Measurements from ENCODE around the gene CHD9.
"Not testable (repeated sequence)": the region's sequence is repeated elsewhere in the genome, so short reads cannot be mapped to it uniquely, and the experiment has no call there.

CHD9 gene

DNA sequence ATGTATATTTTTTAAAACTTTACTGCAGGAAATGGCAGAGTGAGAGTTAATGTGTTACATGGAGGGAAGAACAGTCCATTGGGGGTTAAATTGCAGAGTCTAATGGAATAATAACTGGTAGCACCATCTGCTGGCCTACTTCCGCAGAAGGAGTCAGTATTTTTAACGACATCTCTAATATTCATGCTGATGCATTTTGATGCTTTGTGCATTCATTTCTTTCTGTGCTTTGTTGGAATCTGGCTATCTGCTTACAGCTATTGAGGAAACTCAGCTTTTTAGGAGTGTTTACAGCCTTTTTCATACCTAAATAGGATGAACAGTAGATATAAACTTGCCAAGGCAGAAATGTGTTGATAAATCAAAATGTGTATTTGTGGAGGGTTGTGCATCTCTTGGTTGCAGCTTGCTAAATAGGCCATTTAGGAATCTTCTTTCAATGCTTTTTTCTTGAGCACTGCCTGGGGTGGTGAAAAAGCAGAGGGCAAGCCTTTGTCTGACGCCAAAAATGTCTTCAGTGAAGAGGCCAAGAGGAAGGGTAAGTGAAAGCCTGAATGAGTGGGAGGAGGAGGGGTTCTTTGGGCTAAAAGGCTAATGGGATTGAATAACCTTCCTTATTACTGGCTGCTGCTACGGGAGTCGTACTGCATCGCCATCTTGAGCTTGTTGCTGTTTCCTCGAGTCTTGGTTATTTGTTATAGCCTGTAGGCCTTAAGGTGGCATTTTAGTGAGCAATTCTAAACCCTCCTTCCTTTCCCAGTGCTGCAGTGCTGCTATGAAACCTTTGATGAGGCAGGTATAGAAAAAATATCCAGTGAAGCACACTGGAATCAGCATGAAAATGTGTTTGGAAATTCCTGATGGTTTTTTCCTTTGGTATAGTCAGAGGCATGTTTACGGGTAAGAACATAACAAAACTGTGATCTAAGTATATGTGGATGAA is 153.3 kb downstream of the CHD9 start:
- peak; percentile 95 for DNase-seq (ENCODE audit: low spot score)

DNA sequence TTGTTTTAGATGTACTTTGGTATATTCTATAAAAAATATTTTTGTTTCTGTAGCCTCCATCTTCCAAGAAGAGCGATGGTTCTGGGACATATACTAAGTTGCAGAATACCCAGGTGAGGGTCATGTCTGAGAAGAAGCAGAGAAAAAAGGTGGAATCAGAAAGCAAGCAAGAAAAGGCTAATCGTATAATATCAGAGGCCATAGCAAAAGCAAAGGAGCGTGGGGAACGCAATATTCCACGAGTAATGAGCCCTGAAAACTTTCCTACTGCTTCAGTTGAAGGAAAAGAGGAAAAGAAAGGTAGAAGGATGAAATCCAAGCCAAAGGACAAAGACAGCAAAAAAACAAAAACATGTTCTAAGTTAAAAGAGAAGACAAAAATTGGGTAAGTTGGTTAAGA is 154.6 kb downstream of the CHD9 start:
- peak; percentile 24 for DNase-seq (ENCODE audit: low spot score)

DNA sequence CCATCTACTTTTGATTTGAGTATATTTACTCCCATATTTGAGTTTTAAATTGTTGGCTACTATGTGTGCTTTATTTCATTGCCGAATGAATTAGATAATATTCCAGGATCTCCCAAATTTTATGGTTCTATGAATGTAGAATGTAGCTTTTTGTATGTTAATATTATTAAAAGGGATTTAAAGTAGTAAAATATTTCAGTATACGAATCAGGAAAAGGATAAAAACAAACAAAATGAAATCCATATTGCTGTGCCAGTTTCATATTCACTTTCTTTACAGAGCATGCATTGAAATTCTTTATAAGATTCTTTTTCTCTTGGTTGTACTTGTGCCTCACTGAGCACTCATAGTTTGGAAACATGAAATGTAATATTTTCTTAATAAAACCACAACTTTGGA is 155.1 kb downstream of the CHD9 start:
- no peak for DNase-seq (ENCODE audit: low spot score)

DNA sequence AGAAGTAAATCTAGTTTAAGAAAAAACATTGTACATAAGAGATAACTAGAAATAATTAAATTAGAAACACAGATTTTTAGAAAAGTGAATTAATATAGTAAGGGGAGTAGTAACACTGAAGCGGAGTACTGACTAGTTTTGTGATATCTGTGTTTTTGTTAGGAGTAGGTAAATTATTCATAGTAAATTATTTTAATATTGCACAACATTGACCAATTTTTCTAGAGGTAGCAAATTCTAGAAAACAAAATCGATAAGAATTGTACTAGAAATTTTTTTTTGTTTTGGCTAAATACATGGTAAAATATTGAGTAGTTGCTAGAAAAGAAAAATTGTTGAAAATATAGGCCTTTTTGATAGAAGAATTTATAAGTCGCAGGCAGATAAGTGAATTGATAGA is 156.5 kb downstream of the CHD9 start:
- DNase-seq (ENCODE audit: low spot score): no peak

DNA sequence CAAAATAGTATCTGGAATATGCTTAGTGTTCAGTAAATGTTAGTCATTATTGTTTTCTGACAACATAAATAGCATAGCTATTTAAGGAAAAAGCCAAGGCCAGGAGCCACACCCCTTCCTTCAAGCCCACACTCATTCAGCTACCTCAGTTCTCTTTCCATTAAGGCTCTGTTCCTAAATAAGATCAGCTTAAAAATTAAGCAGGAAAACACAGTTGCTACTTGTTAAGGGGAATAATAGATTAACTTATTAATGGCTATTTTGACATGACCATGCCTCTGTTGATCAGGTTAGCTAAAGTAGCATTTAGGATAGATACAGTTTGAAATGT is 158.1 kb downstream of the CHD9 start:
- DNase-seq (ENCODE audit: low spot score): no peak

DNA sequence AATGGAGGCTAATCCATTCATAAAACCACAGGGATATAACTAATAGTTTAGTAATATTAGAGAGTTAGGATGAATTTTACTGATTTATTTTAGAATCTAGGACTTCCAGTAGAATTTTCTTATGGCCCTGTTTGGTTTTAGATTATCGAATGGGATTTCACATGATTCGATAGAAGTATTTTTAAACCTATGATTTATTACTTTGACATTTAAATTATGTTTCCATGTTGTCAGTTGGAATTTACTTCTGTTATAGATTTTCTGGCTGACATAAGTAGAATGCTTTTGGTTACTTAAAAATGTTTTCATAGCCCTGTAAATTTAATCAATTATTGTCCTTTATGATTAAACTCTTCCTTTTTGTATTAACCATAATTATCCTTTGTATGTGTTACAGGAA is 158.8 kb downstream of the CHD9 start:
- DNase-seq (ENCODE audit: low spot score): no peak

DNA sequence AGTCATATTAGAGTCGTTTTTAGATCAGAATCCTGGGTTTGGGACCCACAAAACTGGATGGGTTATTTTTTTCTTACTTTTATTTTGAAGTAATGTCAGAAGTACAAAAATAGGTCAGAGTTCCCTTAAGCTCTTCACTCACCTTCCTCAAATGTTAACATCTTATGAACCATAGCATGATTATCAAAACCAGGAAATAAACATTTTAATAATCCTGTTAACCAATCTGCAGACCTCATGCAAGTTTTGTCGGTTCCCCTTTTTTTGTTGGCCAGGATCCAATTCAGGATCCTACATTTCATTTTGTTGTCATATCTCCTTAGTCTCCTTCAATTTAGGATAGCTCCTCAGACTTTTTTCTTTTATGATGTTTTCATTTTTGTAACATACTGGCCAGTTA is 162.0 kb downstream of the CHD9 start:
- no peak for DNase-seq (ENCODE audit: low spot score)

DNA sequence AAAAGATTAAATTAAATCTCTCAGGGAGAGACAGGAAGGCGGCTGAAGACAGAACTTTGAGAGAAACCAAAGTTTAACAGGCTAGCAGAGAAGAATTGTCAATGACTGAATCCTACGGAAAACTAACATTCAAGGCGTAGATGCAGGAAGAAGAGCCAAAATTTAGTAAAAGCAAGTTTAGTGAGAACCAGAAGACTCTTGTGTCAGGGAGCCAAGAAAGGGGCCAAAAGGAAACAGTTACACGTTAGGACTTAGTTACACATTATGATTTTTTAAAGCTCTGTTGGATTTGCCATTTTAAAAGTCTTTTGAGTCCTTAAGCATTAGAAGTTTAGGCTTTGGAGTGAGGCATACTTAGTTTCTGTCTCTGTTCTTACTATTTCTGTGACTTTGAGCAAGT is 164.6 kb downstream of the CHD9 start:
- DNase-seq (ENCODE audit: low spot score): no peak

DNA sequence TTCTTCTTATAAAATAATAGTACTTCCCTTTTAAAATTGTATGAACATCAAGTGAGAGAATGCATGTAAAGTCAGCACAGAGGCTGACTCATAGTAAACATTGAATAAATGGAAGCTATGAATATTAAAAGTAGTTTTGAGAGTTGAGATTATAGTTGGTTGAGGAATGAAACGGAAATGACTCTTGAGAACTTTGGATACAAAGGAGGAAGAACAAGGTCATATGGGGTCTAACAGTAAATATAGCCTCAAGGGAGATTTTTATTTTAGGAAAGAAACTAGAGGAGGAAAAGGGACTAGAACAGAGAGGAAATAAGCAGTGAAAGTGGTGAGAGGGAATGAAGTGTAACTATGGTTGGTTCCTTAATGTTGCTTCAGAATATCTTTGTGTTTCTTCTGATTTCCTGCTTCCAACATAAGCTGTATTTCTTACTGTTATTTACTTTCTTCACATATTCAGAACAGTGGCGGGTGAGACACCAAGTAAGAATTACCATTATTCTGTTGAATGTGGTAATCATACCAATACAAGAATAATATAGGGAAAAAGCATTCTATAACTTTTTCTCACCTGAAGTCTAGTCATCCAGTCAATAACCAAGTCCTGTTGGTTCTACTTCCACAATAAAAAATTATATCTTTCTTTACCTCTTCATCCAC is 165.1 kb downstream of the CHD9 start:
- peak; percentile 77 for DNase-seq (ENCODE audit: low spot score)

DNA sequence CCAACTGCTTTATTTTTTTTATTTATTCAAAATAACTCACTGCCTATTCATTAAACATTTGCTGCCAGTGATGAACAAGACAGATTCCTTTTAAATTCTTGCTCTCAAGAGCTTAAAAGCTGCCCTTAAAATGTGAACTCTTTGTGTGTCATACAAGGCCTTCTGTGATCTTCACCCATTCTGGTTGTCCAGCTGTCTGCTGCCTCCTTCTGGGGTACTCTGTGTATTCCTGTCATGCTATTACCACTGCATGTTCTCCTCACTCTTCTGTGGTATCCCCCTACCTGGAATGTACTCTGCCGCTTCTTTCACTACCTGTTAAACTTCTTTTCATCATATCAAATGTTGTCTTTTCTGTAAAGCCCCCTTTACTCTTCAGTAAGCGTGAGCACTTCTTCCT is 165.8 kb downstream of the CHD9 start:
- no peak for DNase-seq (ENCODE audit: low spot score)

DNA sequence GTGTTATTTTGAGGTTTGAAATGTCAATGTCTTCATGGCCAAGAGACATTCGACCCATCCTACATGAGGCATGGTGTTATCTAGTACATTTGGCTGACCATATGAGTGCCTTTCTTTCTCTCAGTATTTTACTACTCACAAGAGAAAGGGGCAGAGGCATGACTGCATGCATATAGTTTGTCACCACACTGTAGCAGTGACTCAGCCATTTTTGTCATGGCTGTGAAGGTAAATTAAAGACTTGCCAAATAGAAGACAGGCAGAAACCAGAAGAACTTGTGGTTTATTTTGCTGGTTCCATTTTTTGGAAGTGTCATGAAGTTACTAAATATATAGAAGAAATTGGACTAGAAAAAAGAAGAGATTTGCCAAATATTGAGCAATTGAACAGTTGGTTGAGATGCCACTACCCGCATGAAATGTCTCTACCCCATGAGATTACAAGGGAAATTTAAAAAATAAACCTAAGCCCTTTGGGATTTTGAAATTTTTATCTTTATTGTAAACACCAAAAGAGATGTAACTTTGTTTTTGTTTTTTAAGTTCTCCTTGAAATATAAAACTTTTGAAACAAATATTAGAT is 170.3 kb downstream of the CHD9 start:
- no peak for DNase-seq (ENCODE audit: low spot score)

DNA sequence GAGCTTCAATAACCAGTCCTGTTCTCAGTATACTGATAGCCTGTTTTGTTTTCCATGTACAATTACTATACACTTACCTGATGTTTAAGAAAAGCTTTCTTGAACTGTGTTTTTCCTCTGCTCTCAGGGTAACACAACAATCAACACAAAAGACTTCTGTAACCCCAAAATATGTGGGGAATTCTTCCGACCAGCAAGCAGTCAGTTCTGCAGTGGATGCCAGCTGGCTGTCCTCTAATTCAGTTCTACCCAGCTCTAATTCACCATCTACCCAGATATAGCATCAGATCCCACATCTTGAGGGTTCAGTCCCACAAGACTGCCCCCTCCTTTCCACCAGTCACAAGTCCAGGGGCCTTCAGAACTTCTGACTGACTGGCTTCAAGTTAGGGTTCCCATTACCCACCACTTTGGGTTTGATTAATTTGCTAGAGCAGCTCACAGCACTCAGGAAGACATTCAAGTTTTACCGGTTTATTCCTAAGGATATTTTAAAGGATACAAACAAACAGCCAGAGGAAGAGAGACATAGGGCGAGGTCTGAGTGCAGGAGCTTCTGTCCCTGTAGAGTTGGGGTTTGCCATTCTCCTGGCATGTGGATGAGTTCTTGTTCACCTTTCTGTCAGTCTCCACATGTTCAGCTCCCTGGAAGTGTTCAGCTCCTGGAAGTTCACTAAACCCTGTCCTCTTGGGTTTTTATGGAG is 178.2 kb downstream of the CHD9 start:
- DNase-seq (ENCODE audit: low spot score): no peak

DNA sequence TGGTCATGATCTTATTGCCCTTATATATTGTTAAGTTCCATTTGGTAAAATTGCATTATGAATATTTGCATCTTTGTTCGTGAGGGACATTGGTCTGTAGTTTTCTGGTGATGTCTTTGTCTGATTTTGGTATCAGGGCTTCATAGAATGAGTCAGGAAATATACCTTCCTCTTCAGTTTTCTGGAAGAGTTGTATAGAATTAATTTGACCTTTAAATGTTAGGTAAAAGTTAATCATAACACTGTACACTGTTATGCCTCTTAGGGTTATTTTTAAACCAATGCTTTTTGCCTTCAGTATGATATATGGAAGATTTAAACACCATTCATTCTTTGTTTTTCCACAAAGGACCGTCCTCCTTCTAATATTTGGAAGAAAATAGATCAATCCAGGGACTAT is 180.0 kb downstream of the CHD9 start:
- no peak for DNase-seq (ENCODE audit: low spot score)

DNA sequence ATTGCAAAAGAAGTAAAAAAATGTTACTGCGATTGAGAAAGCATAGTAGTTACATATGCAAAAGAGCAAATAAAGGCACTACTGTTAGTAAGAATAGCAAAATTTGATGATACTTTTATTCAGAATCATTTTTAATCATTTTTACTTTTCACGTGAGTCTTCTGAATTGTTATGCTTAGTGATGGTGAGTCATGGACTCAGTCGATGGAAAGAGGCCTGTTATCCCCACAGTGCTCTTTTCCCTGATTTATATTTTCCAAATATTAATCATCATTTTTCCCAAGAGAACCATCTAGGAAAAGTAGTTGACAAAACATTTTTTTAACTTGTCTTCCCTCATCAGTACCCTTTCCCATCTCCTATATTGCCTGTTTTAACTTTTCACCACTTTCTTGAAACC is 181.1 kb downstream of the CHD9 start:
- DNase-seq (ENCODE audit: low spot score): no peak

DNA sequence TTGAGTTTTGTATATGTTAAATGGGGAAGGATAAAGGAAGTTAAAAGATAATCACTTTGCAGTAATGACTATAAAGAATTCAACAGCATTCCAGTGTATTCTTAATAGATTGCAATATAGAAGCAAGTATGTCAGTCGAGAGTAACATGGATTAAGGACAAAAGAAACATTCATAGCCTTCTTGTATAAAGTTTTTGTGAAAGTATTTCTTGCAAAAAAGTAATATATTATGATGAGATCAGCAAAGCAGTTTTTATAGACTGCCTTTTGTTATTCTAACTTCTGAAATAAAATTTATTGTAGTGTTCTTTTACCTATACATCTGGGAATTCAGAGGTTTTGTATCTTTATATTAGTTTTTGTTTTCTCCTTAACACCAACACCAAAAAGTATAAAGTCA is 194.5 kb downstream of the CHD9 start:
- DNase-seq (ENCODE audit: low spot score): no peak

DNA sequence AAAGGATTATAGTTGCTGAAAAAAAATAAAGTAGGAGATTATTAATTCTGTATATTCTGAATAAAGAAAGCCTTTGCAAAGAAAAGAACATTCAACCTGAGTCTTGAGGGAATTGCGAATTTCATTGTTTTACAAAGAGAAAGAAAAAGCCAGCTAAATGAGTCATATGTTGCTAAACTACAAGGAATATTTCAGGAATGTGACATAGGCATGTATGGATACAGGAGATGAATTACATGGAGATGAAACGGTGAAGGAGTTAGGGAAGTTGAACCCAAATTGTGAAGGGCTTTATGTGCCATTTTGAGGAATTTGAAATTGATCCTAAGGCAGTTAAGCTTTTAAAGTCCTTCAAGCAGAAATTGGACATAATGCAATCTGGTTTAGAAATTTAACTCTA is 202.2 kb downstream of the CHD9 start:
- DNase-seq (ENCODE audit: low spot score): no peak

DNA sequence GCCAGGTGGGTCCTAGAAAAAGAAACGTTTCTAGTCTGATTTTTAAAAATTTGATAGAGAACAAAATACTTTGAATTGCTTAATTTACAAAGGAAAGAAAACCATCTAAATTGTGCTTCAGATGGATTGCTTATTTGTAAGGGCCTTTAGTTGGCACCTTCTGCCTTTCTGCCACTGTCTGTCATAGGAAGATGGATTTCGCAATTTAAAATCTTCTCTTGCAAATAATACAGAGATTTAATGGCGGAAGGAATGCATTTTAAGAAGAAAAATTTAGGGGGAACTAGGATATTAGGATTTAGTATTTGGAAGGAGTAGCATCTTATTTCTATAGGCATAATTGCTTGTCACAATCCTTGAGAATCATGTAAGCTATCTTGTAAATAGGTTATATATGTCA is 204.0 kb downstream of the CHD9 start:
- DNase-seq (ENCODE audit: low spot score): no peak

DNA sequence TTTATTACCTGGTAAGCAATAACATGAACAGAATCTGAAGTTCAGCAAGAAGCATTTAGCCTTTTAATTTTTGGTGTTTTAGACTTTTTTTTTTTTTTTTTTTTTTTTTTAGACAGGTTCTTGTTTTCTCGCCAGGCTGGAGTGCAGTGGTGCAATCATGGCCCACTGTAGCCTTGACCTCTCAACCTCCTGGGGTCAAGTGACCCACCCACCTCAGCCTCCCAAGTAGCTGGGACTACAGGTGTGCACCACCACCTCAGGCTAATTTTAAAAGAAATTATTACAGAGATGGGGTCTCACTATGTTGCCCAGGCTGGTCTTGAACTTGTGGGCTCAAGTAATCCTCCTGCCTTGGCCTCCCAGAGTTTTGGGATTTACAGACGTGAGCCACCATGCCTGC is 206.5 kb downstream of the CHD9 start:
- DNase-seq (ENCODE audit: low spot score): no peak

DNA sequence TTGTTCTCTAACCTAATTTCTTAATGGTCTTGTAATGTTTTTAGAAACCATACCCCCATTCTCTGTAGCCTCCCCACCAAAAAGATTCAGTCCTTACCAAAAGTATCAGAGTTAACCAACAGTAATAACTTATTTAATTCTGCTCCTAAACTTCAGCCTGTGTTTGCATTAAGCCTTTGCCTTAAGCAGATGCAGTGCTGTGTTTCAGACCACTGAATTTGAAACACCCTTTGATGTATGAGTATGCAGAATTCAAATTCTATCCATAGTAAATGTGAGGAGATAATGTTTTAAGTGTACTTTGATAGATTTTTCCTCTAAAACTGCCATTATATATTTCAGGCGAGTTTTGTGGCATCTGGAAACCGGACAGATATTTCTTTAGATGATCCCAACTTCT is 207.9 kb downstream of the CHD9 start:
- no peak for DNase-seq (ENCODE audit: low spot score)

DNA sequence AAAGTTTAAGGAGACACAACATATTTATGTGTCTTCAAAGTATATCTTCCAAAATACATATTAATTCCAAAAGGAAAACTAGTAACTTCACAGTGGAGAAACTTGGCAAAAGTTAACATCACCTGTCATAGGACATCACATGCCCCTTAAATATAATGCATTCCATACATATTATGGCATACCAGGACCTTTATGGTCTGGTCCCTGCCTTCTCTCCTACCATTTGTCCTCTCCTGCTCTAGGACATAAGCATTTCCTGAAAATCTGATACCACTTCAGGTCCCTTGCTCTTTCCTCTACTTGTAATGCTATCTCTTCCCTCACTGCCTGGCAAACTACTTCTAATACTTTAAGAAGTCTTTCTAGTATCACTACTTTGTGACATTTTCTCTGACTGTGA is 211.4 kb downstream of the CHD9 start:
- DNase-seq (ENCODE audit: low spot score): no peak

DNA sequence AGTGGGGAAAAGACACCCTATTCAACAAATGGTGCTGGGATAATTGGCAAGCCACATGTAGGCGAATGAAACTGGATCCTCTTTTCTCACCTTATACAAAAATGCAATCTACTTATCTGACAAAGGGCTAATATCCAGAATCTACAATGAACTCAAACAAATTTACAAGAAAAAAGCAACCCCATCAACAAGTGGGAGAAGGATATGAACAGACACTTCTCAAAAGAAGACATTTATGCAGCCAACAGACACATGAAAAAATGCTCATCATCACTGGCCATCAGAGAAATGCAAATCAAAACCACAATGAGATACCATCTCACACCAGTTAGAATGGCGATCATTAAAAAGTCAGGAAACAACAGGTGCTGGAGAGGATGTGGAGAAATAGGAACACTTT is 223.7 kb downstream of the CHD9 start:
- not testable (repeated sequence) for DNase-seq (ENCODE audit: low spot score)

DNA sequence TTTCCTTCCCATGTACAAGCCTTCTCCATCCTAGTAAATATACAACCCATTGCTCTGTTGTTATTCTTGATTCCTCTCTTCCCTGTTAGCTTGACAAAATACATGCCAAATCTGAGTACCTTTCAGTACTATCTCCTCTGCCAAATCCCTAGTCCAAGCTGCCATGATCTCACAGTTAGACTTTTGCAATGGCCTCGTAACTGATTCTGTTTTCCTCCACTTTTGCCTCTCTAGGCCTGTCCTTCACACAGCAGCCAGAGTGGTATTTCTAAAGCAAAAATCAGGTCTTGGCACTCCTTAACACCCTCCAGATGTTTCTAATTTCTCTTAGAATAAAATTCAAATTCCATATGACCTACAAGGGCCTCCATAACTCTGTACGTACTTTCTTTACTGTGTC is 226.5 kb downstream of the CHD9 start:
- DNase-seq (ENCODE audit: low spot score): no peak

DNA sequence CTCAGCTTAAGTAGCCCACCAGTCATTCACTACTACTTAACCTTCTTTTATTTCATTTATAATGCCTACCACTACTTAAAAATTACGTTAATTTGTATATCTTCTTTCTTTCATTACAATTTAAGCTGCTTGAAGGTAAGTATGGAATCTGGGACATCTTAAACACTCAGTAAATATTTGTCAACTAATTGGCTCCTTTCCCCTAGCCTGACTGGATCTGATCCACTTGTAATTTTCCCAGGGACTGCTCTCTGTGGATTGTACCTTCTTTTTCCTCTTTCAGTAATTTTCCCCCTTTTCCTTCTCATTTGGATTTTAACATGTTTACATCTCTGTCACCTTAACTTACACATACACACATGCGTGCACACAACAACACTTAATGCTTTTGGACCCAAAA is 227.1 kb downstream of the CHD9 start:
- DNase-seq (ENCODE audit: low spot score): no peak
